GM23248 (cell line): ENCODE measurements around the gene EIF2B1. TPM values are rescaled to one million over a fixed set of nuclear protein-coding genes. Genes with fewer than 3 reads are reported as not detected.

Source experiments
- DNase-seq: peaks from one replicate; pipeline ENCODE4 v3.0.0-alpha.2; 2015
- H2AFZ ChIP-seq: fragments of 200-600 bp; sonication (generic); 2 replicates; pipeline ENCODE4 v1.6.1; 2016; ENCODE audit warnings: antibody characterized with exemption
- H3F3A ChIP-seq: fragments of 200-600 bp; sonication (generic); 2 replicates; pipeline ENCODE4 v1.6.1; 2016; ENCODE audit warnings: mild to moderate bottlenecking, antibody characterized with exemption, mixed run types; ENCODE audit not compliant: insufficient read depth
- H3K27ac ChIP-seq: fragments of 200-600 bp; sonication (generic); 2 replicates; pipeline ENCODE4 v1.5.1; 2016; ENCODE audit warnings: mild to moderate bottlenecking
- H3K27me3 ChIP-seq: fragments of 200-600 bp; sonication (generic); replicated peaks from 2 replicates; pipeline ENCODE4 v1.6.1; 2016; ENCODE audit warnings: mild to moderate bottlenecking; ENCODE audit not compliant: insufficient read depth
- H3K36me3 ChIP-seq: fragments of 200-600 bp; sonication (generic); 2 replicates; pipeline ENCODE4 v1.6.1; 2016; ENCODE audit warnings: low read depth, mild to moderate bottlenecking
- H3K4me1 ChIP-seq: fragments of 200-600 bp; sonication (generic); 2 replicates; pipeline ENCODE4 v1.6.1; 2016; ENCODE audit warnings: mild to moderate bottlenecking; ENCODE audit not compliant: insufficient read depth
- H3K4me2 ChIP-seq: fragments of 200-600 bp; sonication (generic); one replicate; pipeline ENCODE4 v1.6.1; 2016; ENCODE audit warnings: mild to moderate bottlenecking; ENCODE audit not compliant: unreplicated experiment
- H3K4me3 ChIP-seq: fragments of 200-600 bp; sonication (generic); 2 replicates; pipeline ENCODE4 v1.5.1; 2016; ENCODE audit warnings: mild to moderate bottlenecking
- H3K79me2 ChIP-seq: fragments of 200-600 bp; sonication (generic); 2 replicates; pipeline ENCODE4 v1.6.1; 2016; ENCODE audit warnings: mild to moderate bottlenecking; ENCODE audit not compliant: insufficient read depth
- H3K9ac ChIP-seq: fragments of 200-600 bp; sonication (generic); 2 replicates; pipeline ENCODE4 v1.6.1; 2016; ENCODE audit warnings: mild to moderate bottlenecking
- H3K9me2 ChIP-seq: fragments of 200-600 bp; sonication (generic); 2 replicates; pipeline ENCODE4 v1.6.1; 2016; ENCODE audit warnings: mixed run types, mild to moderate bottlenecking, moderate library complexity; ENCODE audit not compliant: insufficient read depth
- H3K9me3 ChIP-seq: fragments of 200-600 bp; sonication (generic); one replicate; pipeline ENCODE4 v1.6.1; 2017; ENCODE audit warnings: low read depth
- H4K20me1 ChIP-seq: fragments of 200-600 bp; sonication (generic); 2 replicates; pipeline ENCODE4 v1.6.0; 2016; ENCODE audit not compliant: insufficient read depth
- EZH2 ChIP-seq: fragments of 200-600 bp; sonication (generic); IDR thresholded peaks from 2 replicates; pipeline ENCODE4 v1.6.1; 2018; ENCODE audit warnings: antibody characterized with exemption, mild to moderate bottlenecking; ENCODE audit not compliant: insufficient read depth, poor library complexity, severe bottlenecking
- EZH2phosphoT487 ChIP-seq: fragments of 200-600 bp; sonication (generic); IDR thresholded peaks from 2 replicates; pipeline ENCODE4 v1.6.1; 2018; ENCODE audit warnings: antibody characterized with exemption, moderate library complexity, mild to moderate bottlenecking, low read depth; ENCODE audit not compliant: insufficient read depth
- WGBS, 2 experiments: methylation state at CpG; one replicate each; pipeline ENCODE4 v1.1.6; 2015 to 2017; ENCODE audit warnings: low lambda C conversion rate in 2 of 2, low coverage in 1 of 2; ENCODE audit errors: missing lambda C conversion rate in 2 of 2; 5-methylcytosine and 5-hydroxymethylcytosine counted together
- in situ Hi-C: fragments of 300-500 bp; cut with MboI; formaldehyde crosslinking; loops from 2 replicates; pipeline ENCODE4 v1.15.0; 2020
- polyA plus RNA-seq: library from polyadenylated mRNA; unstranded; fragments of >200 nt; fragmentation: Nextera tagmentation; extraction: Ambion mirVana; gene quantifications from 2 replicates; pipeline ENCODE4 v1.2.1, GENCODE V29; 2016
- total RNA-seq: library from RNA; depleted of rRNA; stranded (reverse); fragments of >200 nt; shearing (Covaris generic); gene quantifications from 2 replicates; pipeline ENCODE4 v1.2.3, GENCODE V29; 2014

EIF2B1 gene
- total and polyA plus RNA-seq, 2 experiments from 2014 or later, result 63.5 to 88.0 TPM

- H3K36me3 ChIP-seq, result peaks cover 44% of the 10 kb centered on the region
- H3K9me3 ChIP-seq, result no peaks in the 10 kb centered on the region
- no peak overlapping the region for H2AFZ ChIP-seq
- 95 to 98% methylated on average over 4 of the region's 4 CpGs for WGBS, 2 experiments
- no peak overlapping the region for H3K9ac ChIP-seq
- DNase-seq, result no peak
- TF ChIP-seq EZH2phosphoT487, result no peak
- TF ChIP-seq EZH2, result no peak
- no peaks in the 10 kb centered on the region for H3K27me3 ChIP-seq
- no peaks in the 10 kb centered on the region for H4K20me1 ChIP-seq
- no peaks in the 10 kb centered on the region for H3K9me2 ChIP-seq
- in situ Hi-C loops, result no loop called here
- H3K4me2 ChIP-seq, result no peak overlapping the region
- H3K4me3 ChIP-seq, result no peak overlapping the region
- peaks cover 14% of the 10 kb centered on the region for H3F3A ChIP-seq
- H3K4me1 ChIP-seq, result peaks cover 7% of the 10 kb centered on the region
- no peaks in the 10 kb centered on the region; the same call in 1 of the 2 replicates for H3K79me2 ChIP-seq
- H3K27ac ChIP-seq, result no peak overlapping the region
These were observed 20.7 kb upstream of the EIF2B1 start for GRCh38 chr12:123654129-123654701.

DNA sequence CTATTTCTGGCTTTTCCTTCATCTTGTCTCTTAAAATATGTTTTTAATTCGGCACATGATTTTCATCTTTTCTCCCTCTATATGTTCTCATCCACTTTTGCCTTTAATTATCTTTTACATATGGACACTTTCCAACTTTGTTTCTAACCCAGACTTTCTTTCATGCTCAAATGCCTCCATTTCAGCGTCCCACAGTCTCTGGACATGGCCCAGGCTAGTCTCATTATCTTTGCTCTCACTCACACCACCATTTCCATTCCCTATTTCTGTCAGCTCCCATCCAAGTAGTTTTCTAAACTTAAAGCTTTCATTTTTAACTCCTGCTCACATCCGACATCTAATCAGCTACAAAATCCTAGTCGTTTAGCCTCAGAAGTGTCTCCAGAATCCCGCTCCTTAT is 14.9 kb upstream of the EIF2B1 start:
- no peak overlapping the region for H3K4me3 ChIP-seq
- no peaks in the 10 kb centered on the region for H3K4me1 ChIP-seq
- no peak for DNase-seq
- no peak overlapping the region for H3K27ac ChIP-seq
- no peaks in the 10 kb centered on the region for H3K9me3 ChIP-seq
- no peak overlapping the region for H3K9ac ChIP-seq
- no peak overlapping the region for H3K4me2 ChIP-seq
- in situ Hi-C loops, result no loop called here
- TF ChIP-seq EZH2phosphoT487, result no peak
- no peak for TF ChIP-seq EZH2
- no peak overlapping the region; the same call in 1 of the 2 replicates for H2AFZ ChIP-seq
- H4K20me1 ChIP-seq, result no peaks in the 10 kb centered on the region
- H3K79me2 ChIP-seq, result peaks cover 26% of the 10 kb centered on the region
- 52 to 53% methylated on average over 5 of the region's 5 CpGs for WGBS, 2 experiments
- peaks cover 60% of the 10 kb centered on the region for H3K36me3 ChIP-seq
- H3K27me3 ChIP-seq, result no peaks in the 10 kb centered on the region
- H3K9me2 ChIP-seq, result no peaks in the 10 kb centered on the region
- H3F3A ChIP-seq, result no peaks in the 10 kb centered on the region

DNA sequence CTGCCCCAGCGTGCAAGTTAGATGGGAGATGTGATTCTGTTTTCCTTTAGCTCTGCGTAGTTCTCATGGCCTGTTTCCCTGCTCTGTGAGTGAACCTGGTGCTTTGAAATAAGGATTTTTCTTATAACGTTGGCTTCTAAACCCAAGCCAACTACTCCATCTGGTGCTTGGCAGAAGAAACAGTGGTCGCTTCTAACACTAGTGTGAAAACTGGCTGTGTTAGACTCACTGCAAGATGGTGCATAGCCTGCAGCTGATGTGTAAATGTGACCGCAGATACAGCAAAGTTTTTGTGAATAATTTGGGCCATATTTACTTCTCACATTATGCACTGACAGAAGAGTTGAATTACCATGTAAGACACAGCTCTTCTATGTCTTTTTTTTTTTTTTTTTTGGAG is 12.4 kb upstream of the EIF2B1 start:
- DNase-seq, result no peak
- Histone ChIP-seq H3K4me3 (no peak overlapping the region), H3K4me1 (no peaks in the 10 kb centered on the region), H3K4me2 (no peak overlapping the region), H3K36me3 (peaks cover 45% of the 10 kb centered on the region), H3K79me2 (peaks cover 44% of the 10 kb centered on the region), H3F3A (no peaks in the 10 kb centered on the region), H3K9me3 (no peaks in the 10 kb centered on the region), H4K20me1 (no peaks in the 10 kb centered on the region), H3K27ac (no peak overlapping the region), H3K27me3 (no peaks in the 10 kb centered on the region), H2AFZ (no peak overlapping the region), H3K9ac (no peak overlapping the region), H3K9me2 (no peaks in the 10 kb centered on the region)
- WGBS, 2 experiments, result 35 to 38% methylated on average over 5 of the region's 5 CpGs
- no peak for TF ChIP-seq EZH2phosphoT487
- TF ChIP-seq EZH2, result no peak
- in situ Hi-C loops, result no loop called here

GRCh38 chr12:123645380-123645779 is 11.9 kb upstream of the EIF2B1 start:
- in situ Hi-C loops, result no loop called here
- Histone ChIP-seq H3K36me3 (peaks cover 40% of the 10 kb centered on the region), H3K4me1 (no peaks in the 10 kb centered on the region), H3K79me2 (peaks cover 49% of the 10 kb centered on the region), H4K20me1 (no peaks in the 10 kb centered on the region), H3K9ac (no peak overlapping the region), H3K4me2 (no peak overlapping the region), H3K9me2 (no peaks in the 10 kb centered on the region), H3K27ac (no peak overlapping the region), H3F3A (no peaks in the 10 kb centered on the region), H3K4me3 (no peak overlapping the region), H3K9me3 (no peaks in the 10 kb centered on the region), H3K27me3 (no peaks in the 10 kb centered on the region), H2AFZ (no peak overlapping the region)
- no peak for DNase-seq
- WGBS, 2 experiments, result 95 to 100% methylated on average over 3 of the region's 3 CpGs
- no peak for TF ChIP-seq EZH2
- no peak for TF ChIP-seq EZH2phosphoT487
